ENCODE data around the gene LRRN1.

LRRN1 gene

GRCh38 chr3:3799173-3800079 lies at the start of gene LRRN1:
Gene LRRN1, plus strand, starts transcription at chr3:3799431. Its CDS starts 45,211 bp downstream, at chr3:3844642.
- H3K4me3 ChIP-seq (ENCODE audit: low read depth, low read length), result no peak within 1 kb of the TSS
- no peak for DNase-seq (ENCODE audit: low read depth)
- no peak for TF ChIP-seq CTCF (conservative IDR thresholded peaks at IDR 0.05; ENCODE audit: low read depth, low read length)

GRCh38 chr3:3753416-3753815 lies 45.8 kb upstream of the LRRN1 start:
- TF ChIP-seq CTCF (conservative IDR thresholded peaks at IDR 0.05; ENCODE audit: low read depth, low read length), result no peak
- no peak for DNase-seq (ENCODE audit: low read depth)
- H3K4me3 ChIP-seq (ENCODE audit: low read depth, low read length), result no peak overlapping the region

GRCh38 chr3:3765661-3766060 lies 33.6 kb upstream of the LRRN1 start:
- no peak for DNase-seq (ENCODE audit: low read depth)
- no peak overlapping the region for H3K4me3 ChIP-seq (ENCODE audit: low read depth, low read length)
- no peak for TF ChIP-seq CTCF (conservative IDR thresholded peaks at IDR 0.05; ENCODE audit: low read depth, low read length)

GRCh38 chr3:3766140-3766539 lies 33.1 kb upstream of the LRRN1 start:
- no peak overlapping the region for H3K4me3 ChIP-seq (ENCODE audit: low read depth, low read length)
- DNase-seq (ENCODE audit: low read depth), result no peak
- TF ChIP-seq CTCF (conservative IDR thresholded peaks at IDR 0.05; ENCODE audit: low read depth, low read length), result no peak

- TF ChIP-seq CTCF (conservative IDR thresholded peaks at IDR 0.05; ENCODE audit: low read depth, low read length), result no peak
Measured at GRCh38 chr3:3771094-3771493, 28.1 kb upstream of the LRRN1 start.

GRCh38 chr3:3771567-3771966 lies 27.7 kb upstream of the LRRN1 start:
- TF ChIP-seq CTCF (conservative IDR thresholded peaks at IDR 0.05; ENCODE audit: low read depth, low read length), result no peak
- H3K4me3 ChIP-seq (ENCODE audit: low read depth, low read length), result no peak overlapping the region
- no peak for DNase-seq (ENCODE audit: low read depth)

More at GRCh38 chr3:3771094-3771493, 28.1 kb upstream of the LRRN1 start:
- no peak for DNase-seq (ENCODE audit: low read depth)
- H3K4me3 ChIP-seq (ENCODE audit: low read depth, low read length), result no peak overlapping the region

- no peak overlapping the region for H3K4me3 ChIP-seq (ENCODE audit: low read depth, low read length)
- DNase-seq (ENCODE audit: low read depth), result no peak
- no peak for TF ChIP-seq CTCF (conservative IDR thresholded peaks at IDR 0.05; ENCODE audit: low read depth, low read length)
Measured at GRCh38 chr3:3772338-3772737, 26.9 kb upstream of the LRRN1 start.
